ENCODE measurements around the gene COPS3. TPM values are rescaled to one million over a fixed set of nuclear protein-coding genes. Genes with fewer than 3 reads are reported as not detected.

The COPS3 gene
- total and polyA plus RNA-seq, 11 donors = 34.7 to 108 (median 74.0) TPM

GRCh38 chr17:17275971-17276370, 5.1 kb downstream of the COPS3 start:
- H3K27me3 ChIP-seq = no peaks in the 10 kb centered on the region
- H3K9me3 ChIP-seq = no peaks in the 10 kb centered on the region
- intact Hi-C loops (cut with DNase I) = loop anchor here in 1 of 10 donors (10.0 kb wide), 1 partner anchor 271 kb away; no protein-coding TSS in a partner anchor
- H3K27ac ChIP-seq = peak overlapping the region in 1 of 12 donors; percentile 27
- peaks cover 5 to 48% (median 23%) of the 10 kb centered on the region in 12 donors for H3K4me1 ChIP-seq
- WGBS, 4 donors = 77 to 81% (median 79%) methylated on average over 6 of the region's 6 CpGs
- H3K4me3 ChIP-seq = no peak overlapping the region
- ATAC-seq (no peak), DNase-seq (no peak)
- TF ChIP-seq POLR2A (IDR thresholded peaks at IDR 0.05) = no peak
- no peak for TF ChIP-seq CTCF (IDR thresholded peaks at IDR 0.05)
- H3K36me3 ChIP-seq = peaks cover 0 to 52% (median 49%) of the 10 kb centered on the region in 9 donors

GRCh38 chr17:17269926-17270773, 10.9 kb downstream of the COPS3 start:
- Histone ChIP-seq H3K4me3 (no peak overlapping the region), H3K36me3 (peaks cover 0 to 100% (median 98%) of the 10 kb centered on the region in 9 donors), H3K27me3 (no peaks in the 10 kb centered on the region), H3K9me3 (no peaks in the 10 kb centered on the region), H3K27ac (no peak overlapping the region), H3K4me1 (peaks cover 0 to under 1% (median 0%) of the 10 kb centered on the region in 12 donors)
- TF ChIP-seq CTCF (IDR thresholded peaks at IDR 0.05) = peak in 4 of 12 donors; percentile 18 to 20 (median 19)
- TF ChIP-seq POLR2A (IDR thresholded peaks at IDR 0.05) = no peak
- no peak for DNase-seq
- intact Hi-C loops (cut with DNase I) = loop anchor here in 1 of 10 donors (10.0 kb wide), 1 partner anchor 265 kb away; no protein-coding TSS in a partner anchor
- no peak for ATAC-seq
- WGBS, 4 donors = 85 to 92% (median 89%) methylated on average over 9 of the region's 9 CpGs

GRCh38 chr17:17264430-17264829, 16.6 kb downstream of the COPS3 start:
- H3K4me1 ChIP-seq = no peaks in the 10 kb centered on the region
- ATAC-seq = no peak
- H3K4me3 ChIP-seq = no peak overlapping the region
- no peaks in the 10 kb centered on the region for H3K27me3 ChIP-seq
- no peak overlapping the region for H3K27ac ChIP-seq
- no peak for DNase-seq
- intact Hi-C loops (cut with DNase I) = no loop called here
- TF ChIP-seq POLR2A (IDR thresholded peaks at IDR 0.05) = no peak
- no peak for TF ChIP-seq CTCF (IDR thresholded peaks at IDR 0.05)
- H3K36me3 ChIP-seq = peaks cover 0 to 100% (median 97%) of the 10 kb centered on the region in 9 donors
- no peaks in the 10 kb centered on the region for H3K9me3 ChIP-seq
- 50 to 76% (median 57%) methylated on average over 2 of the region's 2 CpGs for WGBS, 4 donors

- no peaks in the 10 kb centered on the region for H3K9me3 ChIP-seq
- intact Hi-C loops (cut with DNase I) = no loop called here
- H3K4me1 ChIP-seq = no peaks in the 10 kb centered on the region
- H3K4me3 ChIP-seq = no peak overlapping the region
- peaks cover 0 to 100% (median 97%) of the 10 kb centered on the region in 9 donors for H3K36me3 ChIP-seq
- H3K27me3 ChIP-seq = no peaks in the 10 kb centered on the region
- whole genome bisulfite sequencing, 4 donors = 90 to 95% (median 94%) methylated on average over 4 of the region's 4 CpGs
- no peak for TF ChIP-seq CTCF (IDR thresholded peaks at IDR 0.05)
- no peak for TF ChIP-seq POLR2A (IDR thresholded peaks at IDR 0.05)
- H3K27ac ChIP-seq = no peak overlapping the region
- DNase-seq (no peak), ATAC-seq (no peak)
Measured at GRCh38 chr17:17258998-17259397, 22.0 kb downstream of the COPS3 start.
